Activated naive CD4-positive, alpha-beta T cell treated with anti-CD3 and anti-CD28 coated beads, Interleukin-2, amount 50 U/mL, for 24 hours (primary cell): ENCODE data around the gene LAMA3.

ENCODE experiments used
- H3K27ac Mint-ChIP-seq: one replicate; pipeline ENCODE4 v1.8.0; 2021; ENCODE audit warnings: mild to moderate bottlenecking, mixed read lengths
- H3K27me3 Mint-ChIP-seq: one replicate; pipeline ENCODE4 v1.8.0; 2021; ENCODE audit warnings: mixed read lengths
- H3K36me3 Mint-ChIP-seq: one replicate; pipeline ENCODE4 v1.8.0; 2021; ENCODE audit warnings: mixed read lengths
- H3K4me1 Mint-ChIP-seq: one replicate; pipeline ENCODE4 v1.8.0; 2021; ENCODE audit warnings: mixed read lengths
- H3K4me3 Mint-ChIP-seq: one replicate; pipeline ENCODE4 v1.8.0; 2021; ENCODE audit warnings: mild to moderate bottlenecking, mixed read lengths
- H3K9me3 Mint-ChIP-seq: one replicate; pipeline ENCODE4 v1.8.0; 2021; ENCODE audit warnings: mixed read lengths

Gene LAMA3

DNA sequence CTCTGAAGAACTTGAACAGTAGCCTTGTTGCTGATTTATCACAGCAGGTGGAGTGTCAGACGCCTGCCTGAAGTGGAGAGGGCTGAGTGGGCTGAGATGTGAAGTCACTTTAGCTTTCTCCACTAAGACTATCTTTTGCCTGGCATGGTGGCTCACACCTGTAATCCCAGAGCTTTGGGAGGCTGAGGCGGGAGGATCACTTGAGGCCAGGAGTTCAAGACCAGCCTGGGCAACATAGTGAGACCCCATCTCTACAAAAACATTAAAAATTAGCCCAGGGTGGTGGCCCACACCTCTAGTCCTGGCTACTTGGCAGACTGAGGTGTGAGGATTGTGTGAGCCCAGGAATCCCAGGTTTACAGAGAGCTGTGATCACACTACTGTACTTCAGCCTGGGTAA lies 264.7 kb downstream of the LAMA3 start:
- H3K27me3 Mint-ChIP-seq, result no peaks in the 10 kb centered on the region
- H3K36me3 Mint-ChIP-seq, result no peaks in the 10 kb centered on the region
- no peaks in the 10 kb centered on the region for H3K9me3 Mint-ChIP-seq
- H3K4me1 Mint-ChIP-seq, result peaks cover 15% of the 10 kb centered on the region
- no peak overlapping the region for H3K4me3 Mint-ChIP-seq
- H3K27ac Mint-ChIP-seq, result no peak overlapping the region

- H3K9me3 Mint-ChIP-seq, result no peaks in the 10 kb centered on the region
- H3K4me1 Mint-ChIP-seq, result no peaks in the 10 kb centered on the region
- H3K27ac Mint-ChIP-seq, result no peak overlapping the region
- no peaks in the 10 kb centered on the region for H3K36me3 Mint-ChIP-seq
- H3K4me3 Mint-ChIP-seq, result no peak overlapping the region
- no peaks in the 10 kb centered on the region for H3K27me3 Mint-ChIP-seq
Observed at GRCh38 chr18:23956483-23956882, 267.2 kb downstream of the LAMA3 start.

- no peak overlapping the region for H3K4me3 Mint-ChIP-seq
- H3K27ac Mint-ChIP-seq, result no peak overlapping the region
- no peaks in the 10 kb centered on the region for H3K4me1 Mint-ChIP-seq
- H3K27me3 Mint-ChIP-seq, result no peaks in the 10 kb centered on the region
- no peaks in the 10 kb centered on the region for H3K36me3 Mint-ChIP-seq
- H3K9me3 Mint-ChIP-seq, result no peaks in the 10 kb centered on the region
Observed at GRCh38 chr18:23958036-23958435, 268.8 kb downstream of the LAMA3 start.

DNA sequence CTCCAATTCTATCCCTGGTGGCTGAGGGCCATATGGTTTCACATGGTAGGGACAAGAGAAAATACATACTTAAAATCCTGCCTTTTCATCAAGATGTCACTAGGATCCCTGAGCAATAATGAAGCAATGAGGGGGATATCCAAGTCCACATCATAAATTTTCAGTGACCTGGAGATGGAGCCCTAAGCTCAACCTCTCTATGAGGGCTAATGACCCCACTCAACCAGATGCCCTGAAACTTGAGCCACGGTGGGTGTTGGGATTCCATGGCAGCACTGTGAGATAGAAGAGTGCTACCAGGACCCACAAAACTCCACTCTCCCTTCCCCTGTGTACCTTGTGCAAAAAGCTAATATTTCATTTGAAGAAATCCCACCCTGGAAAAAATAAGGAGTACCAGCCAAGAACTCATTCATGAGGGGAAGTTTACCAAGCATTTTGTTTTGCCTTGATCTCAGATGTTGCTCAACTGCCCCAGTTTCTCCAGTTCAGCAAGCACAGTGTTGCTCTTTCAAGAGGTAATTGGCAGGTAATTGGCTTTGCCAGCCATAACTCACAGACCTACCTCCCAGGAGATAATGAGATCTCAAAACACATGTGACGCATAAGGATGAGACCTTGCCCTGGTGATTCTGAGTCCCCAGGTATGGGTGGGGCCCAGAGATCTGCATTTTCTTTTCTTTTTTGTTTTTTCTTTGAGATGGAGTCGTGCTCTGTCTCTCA lies 274.4 kb downstream of the LAMA3 start:
- H3K36me3 Mint-ChIP-seq, result no peaks in the 10 kb centered on the region
- H3K9me3 Mint-ChIP-seq, result no peaks in the 10 kb centered on the region
- no peak overlapping the region for H3K4me3 Mint-ChIP-seq
- no peak overlapping the region for H3K27ac Mint-ChIP-seq
- H3K27me3 Mint-ChIP-seq, result no peaks in the 10 kb centered on the region
- H3K4me1 Mint-ChIP-seq, result peaks cover 46% of the 10 kb centered on the region

DNA sequence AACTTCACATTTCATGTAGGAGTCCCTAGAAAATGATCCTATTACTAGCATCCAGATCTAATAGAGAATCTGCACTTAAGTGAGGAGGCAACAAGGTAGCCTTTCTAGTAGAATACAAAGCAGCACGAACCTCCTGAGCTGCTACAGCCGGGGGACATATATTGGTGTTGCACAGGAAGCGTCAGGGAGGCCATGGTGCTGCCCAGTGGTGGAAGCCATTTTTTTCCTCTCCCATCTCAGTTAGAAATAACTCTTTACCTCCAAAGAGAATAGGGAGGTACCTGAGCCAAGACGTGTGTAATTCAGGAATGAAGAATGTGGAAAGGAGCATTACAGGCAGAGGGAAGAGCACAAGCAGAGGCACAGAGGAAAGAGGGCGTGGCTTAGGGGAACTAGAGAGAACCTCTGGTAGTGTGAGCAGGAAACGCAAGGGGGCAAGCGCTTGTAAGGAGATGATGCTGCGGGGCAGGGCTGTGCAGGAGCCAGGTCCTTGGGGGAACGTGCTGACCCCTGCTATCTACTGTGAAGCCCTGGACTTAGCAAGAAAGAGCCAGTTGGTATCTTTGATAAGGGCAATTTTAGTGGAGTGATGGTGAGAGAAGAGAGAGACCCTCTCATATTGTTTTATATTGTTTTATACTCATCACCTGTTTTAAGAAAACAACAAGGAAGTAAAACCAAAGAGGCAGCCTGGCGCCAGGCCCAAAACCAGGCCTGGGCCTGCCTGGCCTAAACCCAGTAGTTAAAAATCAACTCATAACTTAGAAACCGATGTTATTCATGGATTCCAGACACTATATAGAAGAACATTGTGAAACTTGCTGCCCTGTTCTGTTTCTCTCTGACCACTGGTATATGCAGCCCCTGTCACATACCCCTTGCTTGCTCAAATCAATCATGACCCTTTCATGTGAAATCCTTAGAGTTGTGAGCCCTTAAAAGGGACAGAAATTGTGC lies 275.3 kb downstream of the LAMA3 start:
- Mint-ChIP-seq H3K27ac (peak overlapping the region; percentile 93), H3K9me3 (no peaks in the 10 kb centered on the region), H3K4me1 (peaks cover 55% of the 10 kb centered on the region), H3K4me3 (peak overlapping the region; percentile 31), H3K36me3 (no peaks in the 10 kb centered on the region), H3K27me3 (no peaks in the 10 kb centered on the region)

DNA sequence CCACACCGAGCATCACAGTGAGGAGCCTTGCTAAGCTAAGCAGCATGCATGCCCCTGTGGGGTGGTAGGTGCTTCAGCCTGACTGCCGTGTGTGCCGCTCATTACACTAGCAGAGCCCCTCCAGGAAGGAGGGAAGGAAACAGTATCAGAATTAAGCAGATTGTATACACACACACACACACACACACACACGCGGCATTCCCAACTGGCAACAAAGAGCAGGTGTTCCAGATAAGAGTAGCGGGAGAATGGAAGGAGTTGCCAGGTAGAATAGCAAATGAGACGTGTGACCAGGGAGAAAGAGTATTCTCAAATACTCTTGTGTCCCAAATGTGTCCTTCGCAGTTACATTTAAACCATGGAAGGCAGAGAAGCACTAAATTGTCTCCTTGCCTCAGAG lies 277.7 kb downstream of the LAMA3 start:
- Mint-ChIP-seq H3K4me1 (peaks cover 75% of the 10 kb centered on the region), H3K27me3 (no peaks in the 10 kb centered on the region), H3K4me3 (no peak overlapping the region), H3K9me3 (no peaks in the 10 kb centered on the region), H3K27ac (no peak overlapping the region), H3K36me3 (no peaks in the 10 kb centered on the region)

- H3K27me3 Mint-ChIP-seq, result no peaks in the 10 kb centered on the region
- no peak overlapping the region for H3K4me3 Mint-ChIP-seq
- H3K27ac Mint-ChIP-seq, result no peak overlapping the region
- peaks cover 81% of the 10 kb centered on the region for H3K4me1 Mint-ChIP-seq
- no peaks in the 10 kb centered on the region for H3K9me3 Mint-ChIP-seq
- no peaks in the 10 kb centered on the region for H3K36me3 Mint-ChIP-seq
Observed at GRCh38 chr18:23967321-23968089, 278.3 kb downstream of the LAMA3 start.

- Mint-ChIP-seq H3K27me3 (no peaks in the 10 kb centered on the region), H3K4me1 (peaks cover 84% of the 10 kb centered on the region), H3K36me3 (no peaks in the 10 kb centered on the region), H3K9me3 (no peaks in the 10 kb centered on the region), H3K4me3 (no peak overlapping the region), H3K27ac (no peak overlapping the region)
Observed at GRCh38 chr18:23968638-23969604, 279.7 kb downstream of the LAMA3 start.

DNA sequence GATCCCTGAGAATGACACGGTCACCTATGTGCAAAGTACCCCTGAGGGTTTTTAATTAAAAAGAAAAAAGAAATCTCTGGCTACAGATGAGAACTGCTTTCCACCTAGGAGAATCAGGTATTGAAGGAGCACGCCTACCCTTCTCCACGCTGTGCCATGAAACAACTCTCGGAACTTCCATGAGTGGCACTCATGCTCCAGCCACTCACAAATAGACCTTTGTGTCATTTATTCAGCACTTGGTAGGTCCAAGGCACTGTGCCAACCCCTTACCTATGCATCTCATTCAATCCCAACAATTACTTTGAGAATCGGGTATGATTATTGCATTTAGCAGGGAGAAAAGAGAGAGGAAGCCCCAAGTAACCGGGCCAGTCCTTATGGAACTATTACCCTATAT lies 280.4 kb downstream of the LAMA3 start:
- Mint-ChIP-seq H3K4me3 (no peak overlapping the region), H3K4me1 (peaks cover 77% of the 10 kb centered on the region), H3K27ac (no peak overlapping the region)

GRCh38 chr18:23970161-23971096 lies 281.2 kb downstream of the LAMA3 start:
- peak overlapping the region; percentile 38 for H3K4me3 Mint-ChIP-seq
- peaks cover 70% of the 10 kb centered on the region for H3K4me1 Mint-ChIP-seq
- peaks cover 3% of the 10 kb centered on the region for H3K9me3 Mint-ChIP-seq
- H3K27me3 Mint-ChIP-seq, result no peaks in the 10 kb centered on the region
- no peaks in the 10 kb centered on the region for H3K36me3 Mint-ChIP-seq
- H3K27ac Mint-ChIP-seq, result peak overlapping the region; percentile 81

More for the DNA sequence above, 280.4 kb downstream of the LAMA3 start:
- Mint-ChIP-seq H3K27me3 (no peaks in the 10 kb centered on the region), H3K36me3 (no peaks in the 10 kb centered on the region), H3K9me3 (peaks cover 3% of the 10 kb centered on the region)

DNA sequence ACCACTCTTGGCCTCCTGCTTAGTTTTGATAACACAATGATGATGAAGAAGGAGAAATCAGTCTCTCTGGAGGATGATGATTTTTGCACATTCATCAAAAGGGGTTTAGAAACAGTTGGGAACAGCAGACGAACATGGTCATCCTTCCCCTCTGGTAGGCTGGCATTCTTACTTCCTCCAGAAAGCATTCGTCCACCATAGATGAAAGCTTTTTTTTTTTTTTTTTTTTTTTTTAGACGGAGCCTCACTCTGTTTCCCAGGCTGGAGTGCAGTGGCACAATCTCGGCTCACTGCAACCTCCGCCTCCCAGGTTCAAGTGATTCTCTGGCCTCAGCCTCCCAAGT lies 281.8 kb downstream of the LAMA3 start:
- Mint-ChIP-seq H3K27me3 (no peaks in the 10 kb centered on the region), H3K4me3 (no peak overlapping the region), H3K4me1 (peaks cover 64% of the 10 kb centered on the region), H3K27ac (peak overlapping the region; percentile 81), H3K9me3 (peaks cover 3% of the 10 kb centered on the region), H3K36me3 (no peaks in the 10 kb centered on the region)

DNA sequence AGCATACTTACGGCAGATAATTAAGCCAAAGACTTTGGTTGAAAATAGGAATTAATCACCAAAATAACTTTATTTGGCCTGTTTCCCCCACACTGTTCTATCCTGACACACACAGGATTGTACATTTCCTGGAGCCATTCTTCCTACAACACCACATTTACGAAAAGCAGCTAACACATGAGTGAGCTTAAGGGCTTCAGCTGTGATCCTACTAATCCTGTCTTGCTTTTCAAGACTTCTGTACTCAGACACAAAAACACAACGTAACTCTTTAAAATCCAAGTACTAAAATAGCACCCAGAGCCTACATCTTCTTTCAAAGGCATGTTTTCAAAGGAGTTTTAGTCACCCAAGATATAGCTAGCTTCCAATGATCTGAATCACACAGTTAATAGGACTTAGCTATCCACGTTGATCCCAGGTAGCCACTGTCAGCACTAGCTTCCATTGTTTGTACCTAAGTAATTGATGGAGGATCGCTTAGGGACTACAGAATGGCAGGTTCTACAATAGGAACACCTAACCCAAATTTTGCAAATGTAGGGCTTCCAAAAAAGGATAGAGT lies 282.5 kb downstream of the LAMA3 start:
- peaks cover 3% of the 10 kb centered on the region for H3K9me3 Mint-ChIP-seq
- H3K36me3 Mint-ChIP-seq, result no peaks in the 10 kb centered on the region
- H3K27me3 Mint-ChIP-seq, result no peaks in the 10 kb centered on the region
- no peak overlapping the region for H3K27ac Mint-ChIP-seq
- H3K4me3 Mint-ChIP-seq, result no peak overlapping the region
- peaks cover 62% of the 10 kb centered on the region for H3K4me1 Mint-ChIP-seq

- H3K27me3 Mint-ChIP-seq, result no peaks in the 10 kb centered on the region
- H3K4me1 Mint-ChIP-seq, result peaks cover 59% of the 10 kb centered on the region
- H3K27ac Mint-ChIP-seq, result peak overlapping the region; percentile 38
- no peak overlapping the region for H3K4me3 Mint-ChIP-seq
- peaks cover 9% of the 10 kb centered on the region for H3K9me3 Mint-ChIP-seq
- peaks cover 3% of the 10 kb centered on the region for H3K36me3 Mint-ChIP-seq
Observed at GRCh38 chr18:23972453-23972852, 283.2 kb downstream of the LAMA3 start.

DNA sequence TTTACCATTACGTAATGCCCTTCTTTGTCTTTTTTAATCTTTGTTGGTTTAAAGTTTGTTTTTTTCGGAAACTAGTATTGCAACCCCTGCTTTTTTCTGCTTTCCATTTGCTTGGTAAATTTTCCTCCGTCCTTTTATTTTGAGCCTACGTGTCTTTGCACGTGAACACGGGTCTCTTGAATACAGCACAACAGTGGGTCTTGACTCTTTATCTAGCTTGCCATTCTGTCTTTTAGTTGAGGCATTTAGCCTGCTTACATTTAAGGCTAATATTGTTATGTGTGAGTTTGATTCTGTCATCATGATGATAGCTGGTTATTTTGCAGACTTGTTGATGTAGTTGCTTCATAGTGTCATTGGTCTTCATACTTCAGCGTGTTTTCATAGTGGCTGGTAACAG lies 287.9 kb downstream of the LAMA3 start:
- peak overlapping the region; percentile 37 for H3K27ac Mint-ChIP-seq
- no peaks in the 10 kb centered on the region for H3K27me3 Mint-ChIP-seq
- H3K4me1 Mint-ChIP-seq, result peaks cover 39% of the 10 kb centered on the region
- H3K9me3 Mint-ChIP-seq, result peaks cover 9% of the 10 kb centered on the region
- no peak overlapping the region for H3K4me3 Mint-ChIP-seq
- H3K36me3 Mint-ChIP-seq, result peaks cover 5% of the 10 kb centered on the region
